Upper lobe of right lung (tissue), 1 donor: ENCODE measurements around the gene PROSER3. TPM values are rescaled to one million over a fixed set of nuclear protein-coding genes. Genes with fewer than 3 reads are reported as not detected.

Experiments used
- ATAC-seq: fragments of 200-7000 bp; cut with Tn5 transposase; one replicate; pipeline ENCODE4 v1.9.1; 2020; ENCODE audit warnings: mild to moderate bottlenecking, moderate library complexity
- DNase-seq: peaks from one replicate; pipeline ENCODE4 v3.0.0-alpha.2; 2020
- H3K27ac ChIP-seq: fragments of 200-600 bp; one replicate; pipeline ENCODE4 v1.8.0; 2022
- H3K27me3 ChIP-seq: fragments of 200-600 bp; one replicate; pipeline ENCODE4 v1.8.0; 2022; ENCODE audit warnings: mild to moderate bottlenecking
- H3K36me3 ChIP-seq: fragments of 200-600 bp; one replicate; pipeline ENCODE4 v1.8.0; 2022
- H3K4me1 ChIP-seq: fragments of 200-600 bp; one replicate; pipeline ENCODE4 v1.8.0; 2022
- H3K4me3 ChIP-seq: fragments of 200-600 bp; one replicate; pipeline ENCODE4 v1.8.0; 2022; ENCODE audit warnings: mild to moderate bottlenecking
- H3K9me3 ChIP-seq: fragments of 200-600 bp; one replicate; pipeline ENCODE4 v1.8.0; 2022
- intact Hi-C: fragments of 100-400 bp; cut with DNase I; formaldehyde crosslinking; loops from one replicate; pipeline ENCODE4 v1.11.0; 2022
- total RNA-seq: library from RNA; stranded (reverse); fragmentation: NEBNext Ultra II Directional; extraction: Animal tissue kit (Norgen Biotek cat#: 25700); gene quantifications from one replicate; pipeline ENCODE4 v1.2.1, GENCODE V29; 2021
- TF ChIP-seq, protein P1 (sequence below): fragments of 200-600 bp; IDR thresholded peaks from one replicate; pipeline ENCODE4 v1.8.0; 2022; ENCODE audit warnings: antibody characterized with exemption
- donor health status: DM: no; HTN: yes; CAD: no; lungs with severe emphysema.

PROSER3 gene
- total RNA-seq, 1 donor from 2014 or later, result 18.2 TPM

DNA sequence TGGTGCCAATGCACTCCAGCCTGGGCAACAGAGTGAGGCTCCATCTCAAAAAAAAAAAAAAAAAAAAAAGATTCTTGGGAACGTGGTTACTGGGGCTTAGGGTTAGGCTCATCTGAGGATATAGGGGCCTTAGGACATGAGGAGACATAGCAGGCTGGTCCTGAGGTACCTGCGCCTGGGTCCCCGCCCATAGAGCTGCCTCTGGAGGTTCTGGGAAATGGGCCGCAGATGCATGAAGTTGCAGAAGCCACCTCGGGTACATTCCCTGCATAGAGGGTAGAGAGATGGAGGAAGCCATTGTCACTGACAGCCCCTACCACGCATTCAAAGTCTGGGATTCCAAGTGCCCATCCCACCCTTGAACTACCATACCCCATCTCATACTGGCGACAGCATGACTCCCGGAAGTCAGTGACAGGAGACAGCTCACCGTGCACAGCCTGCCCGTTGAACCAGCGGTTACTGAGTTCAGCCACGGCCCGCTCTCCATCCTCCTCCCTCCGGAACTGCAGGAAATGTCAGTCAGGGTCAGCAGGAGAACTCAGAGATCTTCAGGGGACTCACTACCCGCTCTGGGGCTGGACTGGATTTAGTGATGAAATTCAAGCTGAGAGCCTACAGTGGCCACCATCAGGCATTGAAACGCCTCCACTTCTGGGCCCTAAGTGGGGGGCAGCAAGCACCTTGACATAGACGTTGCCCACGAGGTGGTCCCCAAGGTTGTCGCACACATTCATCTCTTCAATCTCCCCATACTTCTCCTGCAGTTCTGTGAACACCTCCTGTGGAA lies 14.1 kb upstream of the PROSER3 start:
- Histone ChIP-seq H3K36me3 (peaks cover 6% of the 10 kb centered on the region), H3K9me3 (no peaks in the 10 kb centered on the region), H3K27me3 (no peaks in the 10 kb centered on the region), H3K27ac (peak overlapping the region; percentile 100), H3K4me3 (peak overlapping the region; percentile 93), H3K4me1 (peaks cover 38% of the 10 kb centered on the region)
- no peak for DNase-seq
- TF ChIP-seq, protein P1, sequence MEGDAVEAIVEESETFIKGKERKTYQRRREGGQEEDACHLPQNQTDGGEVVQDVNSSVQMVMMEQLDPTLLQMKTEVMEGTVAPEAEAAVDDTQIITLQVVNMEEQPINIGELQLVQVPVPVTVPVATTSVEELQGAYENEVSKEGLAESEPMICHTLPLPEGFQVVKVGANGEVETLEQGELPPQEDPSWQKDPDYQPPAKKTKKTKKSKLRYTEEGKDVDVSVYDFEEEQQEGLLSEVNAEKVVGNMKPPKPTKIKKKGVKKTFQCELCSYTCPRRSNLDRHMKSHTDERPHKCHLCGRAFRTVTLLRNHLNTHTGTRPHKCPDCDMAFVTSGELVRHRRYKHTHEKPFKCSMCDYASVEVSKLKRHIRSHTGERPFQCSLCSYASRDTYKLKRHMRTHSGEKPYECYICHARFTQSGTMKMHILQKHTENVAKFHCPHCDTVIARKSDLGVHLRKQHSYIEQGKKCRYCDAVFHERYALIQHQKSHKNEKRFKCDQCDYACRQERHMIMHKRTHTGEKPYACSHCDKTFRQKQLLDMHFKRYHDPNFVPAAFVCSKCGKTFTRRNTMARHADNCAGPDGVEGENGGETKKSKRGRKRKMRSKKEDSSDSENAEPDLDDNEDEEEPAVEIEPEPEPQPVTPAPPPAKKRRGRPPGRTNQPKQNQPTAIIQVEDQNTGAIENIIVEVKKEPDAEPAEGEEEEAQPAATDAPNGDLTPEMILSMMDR, result no peak
- ATAC-seq, result no peak
- intact Hi-C loops, result no loop called here

DNA sequence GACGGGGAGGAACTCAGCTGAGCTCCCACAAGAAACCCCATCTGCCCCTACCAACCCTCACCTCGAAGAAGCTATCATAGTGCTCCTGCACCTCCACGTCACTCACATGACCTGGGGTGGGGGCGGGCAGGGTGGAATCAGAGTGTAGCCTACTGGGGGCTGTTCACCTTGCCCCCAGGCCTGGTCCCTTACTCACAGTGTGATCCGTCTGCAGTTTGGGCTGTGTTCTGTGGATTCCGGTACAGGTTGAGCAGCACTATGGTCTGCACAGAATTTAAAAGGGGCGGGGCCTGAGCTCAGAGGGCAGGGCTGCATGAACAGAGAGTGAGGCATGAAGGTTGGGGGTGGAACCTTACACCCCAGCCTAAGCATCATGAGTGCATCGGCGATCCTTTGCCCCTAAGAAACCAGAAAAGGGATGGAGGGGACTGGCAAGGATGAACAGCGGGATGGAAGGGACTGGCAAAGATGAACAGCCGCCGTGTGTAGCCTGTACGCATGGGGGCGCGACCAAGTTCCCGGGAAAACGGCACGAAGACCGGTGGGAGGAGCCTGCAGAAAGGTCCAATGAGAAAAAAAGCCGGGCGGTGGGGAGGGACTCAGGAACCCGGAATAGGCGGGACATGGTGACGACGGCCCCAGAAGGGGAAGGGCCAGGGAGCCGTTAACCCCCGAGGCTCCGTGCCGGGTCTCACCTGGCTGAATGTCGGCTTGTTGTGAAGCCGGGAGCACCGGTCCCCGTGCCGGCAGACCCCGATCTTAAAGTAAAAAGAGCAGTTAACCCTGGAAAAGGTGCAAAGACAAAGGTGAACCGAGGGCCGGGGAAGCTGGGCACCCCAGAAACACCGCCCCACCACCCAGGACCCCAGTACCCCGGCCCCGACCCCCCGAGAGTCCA lies 13.3 kb upstream of the PROSER3 start:
- Histone ChIP-seq H3K9me3 (no peaks in the 10 kb centered on the region), H3K27me3 (no peaks in the 10 kb centered on the region), H3K4me3 (peak overlapping the region; percentile 93), H3K36me3 (no peaks in the 10 kb centered on the region), H3K27ac (peak overlapping the region; percentile 100), H3K4me1 (peaks cover 42% of the 10 kb centered on the region)
- DNase-seq (peak; percentile 97), ATAC-seq (peak; percentile 75)
- TF ChIP-seq, protein P1, result peak; percentile 39
- intact Hi-C loops, result no loop called here

DNA sequence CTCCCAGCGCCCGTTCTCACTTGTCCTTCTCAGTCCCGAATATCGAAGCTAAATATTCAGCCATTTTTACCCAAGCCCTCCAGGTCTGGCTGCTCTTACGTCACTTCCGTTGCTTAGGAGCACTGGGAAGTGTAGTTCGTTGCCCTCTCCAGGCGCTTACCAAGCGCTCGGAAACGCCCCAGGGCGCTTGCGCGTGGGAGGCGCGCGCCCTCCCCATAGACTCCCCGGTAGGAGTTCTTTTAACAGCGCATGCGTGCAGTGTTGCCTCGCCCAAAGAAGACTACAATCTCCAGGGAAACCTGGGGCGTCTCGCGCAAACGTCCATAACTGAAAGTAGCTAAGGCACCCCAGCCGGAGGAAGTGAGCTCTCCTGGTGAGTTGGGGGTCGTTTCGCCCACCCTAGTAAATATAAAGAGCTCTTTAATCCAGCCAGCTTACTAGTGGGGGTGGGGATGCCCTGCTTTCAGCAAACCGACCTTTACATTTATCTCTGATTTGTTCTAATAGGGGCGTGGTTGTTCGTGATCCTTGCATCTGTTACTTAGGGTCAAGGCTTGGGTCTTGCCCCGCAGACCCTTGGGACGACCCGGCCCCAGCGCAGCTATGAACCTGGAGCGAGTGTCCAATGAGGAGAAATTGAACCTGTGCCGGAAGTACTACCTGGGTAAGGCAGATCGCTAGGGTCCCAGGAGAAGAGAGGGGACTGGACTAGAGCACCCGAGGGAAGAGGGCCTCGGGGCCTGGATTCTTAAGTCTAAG lies 12.5 kb upstream of the PROSER3 start, which contains the start of the genes PSENEN and U2AF1L4:
Gene PSENEN, plus strand, starts transcription at position 324 of the 759 bp plus-strand sequence. Its CDS starts 280 bp downstream, at position 604.
Gene U2AF1L4, minus strand, starts transcription at position 91 of the 759 bp plus-strand sequence. Its CDS starts 27 bp downstream, at position 64.
- Histone ChIP-seq H3K4me3 (peak within 1 kb of the TSS; percentile 93), H3K36me3 (no peaks in the 10 kb centered on the region), H3K27me3 (no peaks in the 10 kb centered on the region), H3K4me1 (peaks cover 38% of the 10 kb centered on the region), H3K27ac (peak within 1 kb of the TSS; percentile 100), H3K9me3 (no peaks in the 10 kb centered on the region)
- TF ChIP-seq, protein P1, result no peak
- DNase-seq, result peak; percentile 98
- intact Hi-C loops, result no loop called here
- peak; percentile 76 for ATAC-seq

DNA sequence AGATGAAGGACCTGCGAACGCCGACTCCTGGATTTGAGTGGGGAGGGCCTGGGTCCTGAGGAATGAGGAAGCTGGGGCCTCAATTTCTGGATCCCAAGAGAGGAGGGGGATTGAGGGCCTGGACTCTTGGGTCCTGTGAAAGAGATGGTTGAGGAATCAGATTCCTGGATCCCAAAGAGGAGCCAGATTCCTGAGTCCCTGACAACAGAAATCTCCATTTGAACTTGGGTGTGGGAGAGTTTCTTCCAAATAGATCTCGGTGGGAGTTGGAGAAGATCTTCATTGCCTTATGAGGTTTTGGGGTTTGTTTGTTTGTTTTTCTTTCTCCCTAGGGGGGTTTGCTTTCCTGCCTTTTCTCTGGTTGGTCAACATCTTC lies 11.9 kb upstream of the PROSER3 start:
- ATAC-seq, result no peak
- peak overlapping the region; percentile 93 for H3K4me3 ChIP-seq
- no peak for DNase-seq
- intact Hi-C loops, result no loop called here
- H3K27me3 ChIP-seq, result no peaks in the 10 kb centered on the region
- H3K9me3 ChIP-seq, result no peaks in the 10 kb centered on the region
- peaks cover 37% of the 10 kb centered on the region for H3K4me1 ChIP-seq
- H3K27ac ChIP-seq, result peak overlapping the region; percentile 100
- TF ChIP-seq, protein P1, result no peak
- H3K36me3 ChIP-seq, result no peaks in the 10 kb centered on the region

DNA sequence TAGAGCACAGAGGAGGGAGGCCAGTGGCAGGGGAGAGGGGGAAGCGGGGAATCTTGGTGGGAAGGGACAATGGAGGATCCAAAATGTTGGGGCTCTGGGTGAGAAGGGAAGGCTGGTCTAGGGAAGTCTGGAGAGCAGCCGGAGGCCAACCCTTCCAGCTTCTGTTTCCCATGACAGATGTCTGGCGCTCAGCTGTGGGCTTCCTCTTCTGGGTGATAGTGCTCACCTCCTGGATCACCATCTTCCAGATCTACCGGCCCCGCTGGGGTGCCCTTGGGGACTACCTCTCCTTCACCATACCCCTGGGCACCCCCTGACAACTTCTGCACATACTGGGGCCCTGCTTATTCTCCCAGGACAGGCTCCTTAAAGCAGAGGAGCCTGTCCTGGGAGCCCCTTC lies 11.4 kb upstream of the PROSER3 start:
- peaks cover 35% of the 10 kb centered on the region for H3K4me1 ChIP-seq
- H3K27me3 ChIP-seq, result no peaks in the 10 kb centered on the region
- H3K4me3 ChIP-seq, result peak overlapping the region; percentile 93
- TF ChIP-seq, protein P1, result no peak
- peak overlapping the region; percentile 100 for H3K27ac ChIP-seq
- ATAC-seq (no peak), DNase-seq (no peak)
- no peaks in the 10 kb centered on the region for H3K9me3 ChIP-seq
- peaks cover 2% of the 10 kb centered on the region for H3K36me3 ChIP-seq
- intact Hi-C loops, result no loop called here
